GM23248 (cell line): ENCODE results near the gene TMEM39B. TPM values are rescaled to one million over a fixed set of nuclear protein-coding genes. Genes with fewer than 3 reads are reported as not detected.
A peak's percentile ranks its signal among the peaks of the same experiment; 100 is the strongest.
"Not testable (repeated sequence)": the region's sequence is repeated elsewhere in the genome, so short reads cannot be mapped to it uniquely, and the experiment has no call there.

Experiments used
- DNase-seq: peaks from one replicate; pipeline ENCODE4 v3.0.0-alpha.2; 2015
- H2AFZ ChIP-seq: fragments of 200-600 bp; sonication (generic); 2 replicates; pipeline ENCODE4 v1.6.1; 2016; ENCODE audit warnings: antibody characterized with exemption
- H3F3A ChIP-seq: fragments of 200-600 bp; sonication (generic); 2 replicates; pipeline ENCODE4 v1.6.1; 2016; ENCODE audit warnings: mild to moderate bottlenecking, antibody characterized with exemption, mixed run types; ENCODE audit not compliant: insufficient read depth
- H3K27ac ChIP-seq: fragments of 200-600 bp; sonication (generic); 2 replicates; pipeline ENCODE4 v1.5.1; 2016; ENCODE audit warnings: mild to moderate bottlenecking
- H3K27me3 ChIP-seq: fragments of 200-600 bp; sonication (generic); replicated peaks from 2 replicates; pipeline ENCODE4 v1.6.1; 2016; ENCODE audit warnings: mild to moderate bottlenecking; ENCODE audit not compliant: insufficient read depth
- H3K36me3 ChIP-seq: fragments of 200-600 bp; sonication (generic); 2 replicates; pipeline ENCODE4 v1.6.1; 2016; ENCODE audit warnings: low read depth, mild to moderate bottlenecking
- H3K4me1 ChIP-seq: fragments of 200-600 bp; sonication (generic); 2 replicates; pipeline ENCODE4 v1.6.1; 2016; ENCODE audit warnings: mild to moderate bottlenecking; ENCODE audit not compliant: insufficient read depth
- H3K4me2 ChIP-seq: fragments of 200-600 bp; sonication (generic); one replicate; pipeline ENCODE4 v1.6.1; 2016; ENCODE audit warnings: mild to moderate bottlenecking; ENCODE audit not compliant: unreplicated experiment
- H3K4me3 ChIP-seq: fragments of 200-600 bp; sonication (generic); 2 replicates; pipeline ENCODE4 v1.5.1; 2016; ENCODE audit warnings: mild to moderate bottlenecking
- H3K79me2 ChIP-seq: fragments of 200-600 bp; sonication (generic); 2 replicates; pipeline ENCODE4 v1.6.1; 2016; ENCODE audit warnings: mild to moderate bottlenecking; ENCODE audit not compliant: insufficient read depth
- H3K9ac ChIP-seq: fragments of 200-600 bp; sonication (generic); 2 replicates; pipeline ENCODE4 v1.6.1; 2016; ENCODE audit warnings: mild to moderate bottlenecking
- H3K9me2 ChIP-seq: fragments of 200-600 bp; sonication (generic); 2 replicates; pipeline ENCODE4 v1.6.1; 2016; ENCODE audit warnings: mixed run types, mild to moderate bottlenecking, moderate library complexity; ENCODE audit not compliant: insufficient read depth
- H3K9me3 ChIP-seq: fragments of 200-600 bp; sonication (generic); one replicate; pipeline ENCODE4 v1.6.1; 2017; ENCODE audit warnings: low read depth
- H4K20me1 ChIP-seq: fragments of 200-600 bp; sonication (generic); 2 replicates; pipeline ENCODE4 v1.6.0; 2016; ENCODE audit not compliant: insufficient read depth
- EZH2 ChIP-seq: fragments of 200-600 bp; sonication (generic); IDR thresholded peaks from 2 replicates; pipeline ENCODE4 v1.6.1; 2018; ENCODE audit warnings: antibody characterized with exemption, mild to moderate bottlenecking; ENCODE audit not compliant: insufficient read depth, poor library complexity, severe bottlenecking
- EZH2phosphoT487 ChIP-seq: fragments of 200-600 bp; sonication (generic); IDR thresholded peaks from 2 replicates; pipeline ENCODE4 v1.6.1; 2018; ENCODE audit warnings: antibody characterized with exemption, moderate library complexity, mild to moderate bottlenecking, low read depth; ENCODE audit not compliant: insufficient read depth
- WGBS, 2 experiments: methylation state at CpG; one replicate each; pipeline ENCODE4 v1.1.6; 2015 to 2017; ENCODE audit warnings: low lambda C conversion rate in 2 of 2, low coverage in 1 of 2; ENCODE audit errors: missing lambda C conversion rate in 2 of 2; 5-methylcytosine and 5-hydroxymethylcytosine counted together
- in situ Hi-C: fragments of 300-500 bp; cut with MboI; formaldehyde crosslinking; loops from 2 replicates; pipeline ENCODE4 v1.15.0; 2020
- polyA plus RNA-seq: library from polyadenylated mRNA; unstranded; fragments of >200 nt; fragmentation: Nextera tagmentation; extraction: Ambion mirVana; gene quantifications from 2 replicates; pipeline ENCODE4 v1.2.1, GENCODE V29; 2016
- total RNA-seq: library from RNA; depleted of rRNA; stranded (reverse); fragments of >200 nt; shearing (Covaris generic); gene quantifications from 2 replicates; pipeline ENCODE4 v1.2.3, GENCODE V29; 2014

TMEM39B gene
- total and polyA plus RNA-seq, 2 experiments from 2014 or later: 5.7 to 21.4 TPM

DNA sequence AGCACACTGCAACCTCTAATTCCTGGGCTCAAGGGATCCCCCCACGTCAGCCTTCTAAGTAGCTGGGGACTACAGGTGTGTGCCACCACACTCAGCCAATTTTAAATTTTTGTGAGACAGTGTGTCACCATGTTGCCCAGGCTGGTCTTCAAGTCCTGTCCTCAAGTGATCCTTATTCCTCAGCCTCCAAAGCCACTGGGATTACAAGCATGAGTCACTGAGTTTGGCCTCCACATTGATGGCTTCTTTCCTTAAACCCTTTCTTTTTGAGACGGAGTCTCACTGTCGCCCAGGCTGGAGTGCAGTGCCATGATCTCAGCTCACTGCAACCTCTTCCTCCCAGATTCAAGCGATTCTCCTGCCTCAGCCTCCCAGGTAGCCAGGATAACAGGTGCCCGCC, 42.8 kb downstream of the TMEM39B start:
- Histone ChIP-seq H3K9ac (no peak overlapping the region), H3K9me3 (no peaks in the 10 kb centered on the region), H3K4me1 (peaks cover 14% of the 10 kb centered on the region), H3K79me2 (peaks cover 100% of the 10 kb centered on the region), H3F3A (peaks cover 15% of the 10 kb centered on the region), H4K20me1 (0 out of 2 replicates have a peak, but pooled peaks cover 1% of the 10 kb centered on the region), H3K9me2 (no peaks in the 10 kb centered on the region), H3K4me3 (no peak overlapping the region), H3K4me2 (no peak overlapping the region), H3K36me3 (no peaks in the 10 kb centered on the region), H3K27me3 (no peaks in the 10 kb centered on the region), H2AFZ (no peak overlapping the region), H3K27ac (peak overlapping the region; percentile 75)
- TF ChIP-seq EZH2 (no peak), EZH2phosphoT487 (no peak)
- peak; percentile 57 for DNase-seq
- in situ Hi-C loops: no loop called here
- WGBS, 2 experiments: 64% methylated on average over 5 of the region's 5 CpGs

DNA sequence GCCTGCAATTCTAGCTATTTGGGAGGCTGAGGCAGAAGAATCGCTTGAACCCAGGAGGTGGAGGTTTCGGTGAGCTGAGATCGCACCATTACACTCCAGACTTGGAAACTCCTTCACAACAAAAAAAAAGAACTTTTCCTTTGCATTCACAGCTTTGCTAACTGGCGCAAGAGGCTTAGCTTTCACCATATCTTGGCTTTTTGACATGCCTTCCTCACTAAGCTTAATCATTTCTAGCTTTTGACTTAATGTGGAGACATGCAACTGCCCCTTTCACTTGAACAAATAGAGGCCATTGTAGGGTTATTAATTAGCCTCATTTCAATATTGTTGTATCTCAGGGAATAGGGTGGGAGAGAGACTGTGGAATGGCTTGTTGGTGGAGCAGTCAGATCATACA, 43.8 kb downstream of the TMEM39B start:
- no peaks in the 10 kb centered on the region for H3K9me3 ChIP-seq
- H4K20me1 ChIP-seq: no peaks in the 10 kb centered on the region
- no peak overlapping the region for H2AFZ ChIP-seq
- peaks cover 100% of the 10 kb centered on the region for H3K79me2 ChIP-seq
- peaks cover 23% of the 10 kb centered on the region for H3K4me1 ChIP-seq
- no peaks in the 10 kb centered on the region for H3K27me3 ChIP-seq
- peak; percentile 50 for DNase-seq
- peaks cover 15% of the 10 kb centered on the region for H3F3A ChIP-seq
- in situ Hi-C loops: no loop called here
- H3K27ac ChIP-seq: peak overlapping the region; percentile 75
- TF ChIP-seq EZH2 (no peak), EZH2phosphoT487 (no peak)
- no peaks in the 10 kb centered on the region for H3K9me2 ChIP-seq
- H3K4me3 ChIP-seq: peak overlapping the region; percentile 57
- peak overlapping the region; percentile 72 for H3K4me2 ChIP-seq
- H3K36me3 ChIP-seq: no peaks in the 10 kb centered on the region
- 76 to 77% methylated on average over 4 of the region's 4 CpGs for WGBS, 2 experiments
- H3K9ac ChIP-seq: peak overlapping the region; percentile 58

DNA sequence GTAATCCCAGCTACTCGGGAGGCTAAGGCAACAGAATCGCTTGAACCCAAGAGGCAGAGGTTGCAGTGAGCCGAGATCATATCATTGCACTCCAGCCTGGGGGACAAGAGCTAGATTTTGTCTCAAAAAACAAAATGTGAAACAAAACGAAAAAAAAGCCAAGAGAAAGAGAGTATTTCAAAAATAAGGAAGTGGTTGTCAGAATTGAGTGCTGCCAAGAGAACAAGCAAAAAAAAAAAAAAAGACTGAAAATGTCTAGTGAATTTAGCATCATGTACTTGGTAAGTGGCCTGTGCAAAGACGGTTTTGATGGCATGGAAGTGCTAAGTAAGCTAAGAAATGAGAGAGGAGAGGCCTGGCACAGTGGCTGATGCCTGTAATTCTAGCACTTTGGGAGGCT, 49.4 kb downstream of the TMEM39B start:
- Histone ChIP-seq H4K20me1 (0 out of 2 replicates have a peak, but pooled peaks cover 4% of the 10 kb centered on the region), H3K9me3 (no peaks in the 10 kb centered on the region), H2AFZ (no peak overlapping the region), H3K36me3 (no peaks in the 10 kb centered on the region), H3F3A (peaks cover under 1% of the 10 kb centered on the region), H3K27ac (peak overlapping the region; percentile 85), H3K79me2 (peaks cover 100% of the 10 kb centered on the region), H3K27me3 (no peaks in the 10 kb centered on the region), H3K9me2 (no peaks in the 10 kb centered on the region), H3K4me3 (no peak overlapping the region), H3K4me2 (no peak overlapping the region), H3K9ac (no peak overlapping the region), H3K4me1 (peaks cover 20% of the 10 kb centered on the region)
- 38 to 44% methylated on average over 5 of the region's 5 CpGs for WGBS, 2 experiments
- in situ Hi-C loops: no loop called here
- TF ChIP-seq EZH2 (no peak), EZH2phosphoT487 (no peak)
- DNase-seq: no peak

DNA sequence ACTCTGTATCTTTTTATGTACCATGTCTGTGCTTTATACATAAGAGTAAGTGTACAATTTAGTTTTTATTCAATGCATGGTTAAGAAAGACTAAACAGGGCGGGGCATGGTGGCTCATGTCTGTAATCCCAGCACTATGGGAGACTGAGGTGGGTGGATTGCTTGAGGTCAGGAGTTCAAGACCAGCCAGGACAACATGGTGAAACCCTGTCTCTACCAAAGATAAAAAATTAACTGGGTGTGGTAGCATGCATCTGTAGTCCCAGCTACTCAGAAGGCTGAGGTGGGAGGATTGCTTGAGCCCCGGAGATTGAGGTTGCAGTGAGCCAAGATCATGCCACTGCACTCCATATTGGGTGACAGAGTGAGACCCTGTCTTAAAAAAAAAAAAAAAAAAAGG, 50.6 kb downstream of the TMEM39B start:
- in situ Hi-C loops, H3K9me2 ChIP-seq, DNase-seq, H3K4me3 ChIP-seq, H4K20me1 ChIP-seq, H2AFZ ChIP-seq, H3K9ac ChIP-seq, H3K36me3 ChIP-seq, H3K4me2 ChIP-seq, H3K9me3 ChIP-seq, H3F3A ChIP-seq, H3K27me3 ChIP-seq, H3K27ac ChIP-seq: not testable (repeated sequence)
- WGBS, 2 experiments: 73 to 100% methylated on average over 1 to 2 of the region's 2 CpGs
- peaks cover 20% of the 10 kb centered on the region for H3K4me1 ChIP-seq
- peaks cover 99% of the 10 kb centered on the region for H3K79me2 ChIP-seq

DNA sequence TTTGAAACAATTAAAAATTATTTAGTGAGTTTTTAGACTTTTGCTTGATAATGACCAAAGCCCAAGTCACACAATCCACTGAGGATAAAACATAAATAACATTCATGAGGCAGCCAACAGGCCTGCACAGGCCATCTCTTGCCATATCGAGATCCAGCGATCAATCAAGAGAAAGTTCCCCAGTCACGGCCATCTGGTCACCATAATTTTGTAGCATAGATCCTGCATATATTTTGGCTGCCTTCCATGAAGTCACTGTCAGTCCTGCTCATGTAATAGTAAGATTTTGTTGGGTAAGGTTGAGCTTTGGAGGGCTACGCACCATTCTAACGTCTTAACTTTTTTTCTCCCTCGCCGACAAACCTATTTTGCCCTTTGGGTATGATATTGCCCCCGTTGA, 52.6 kb downstream of the TMEM39B start:
- H3K79me2 ChIP-seq: peaks cover 99% of the 10 kb centered on the region
- DNase-seq: no peak
- no peak overlapping the region for H3K9ac ChIP-seq
- H3K9me3 ChIP-seq: no peaks in the 10 kb centered on the region
- no peaks in the 10 kb centered on the region for H3K27me3 ChIP-seq
- H3K36me3 ChIP-seq: no peaks in the 10 kb centered on the region
- peaks cover 20% of the 10 kb centered on the region for H3K4me1 ChIP-seq
- no peak overlapping the region for H3K4me2 ChIP-seq
- H3K27ac ChIP-seq: no peak overlapping the region
- H3K9me2 ChIP-seq: no peaks in the 10 kb centered on the region
- 76 to 77% methylated on average over 8 of the region's 8 CpGs for WGBS, 2 experiments
- H3K4me3 ChIP-seq: no peak overlapping the region
- no peaks in the 10 kb centered on the region for H3F3A ChIP-seq
- in situ Hi-C loops: no loop called here
- H2AFZ ChIP-seq: no peak overlapping the region
- TF ChIP-seq EZH2 (no peak), EZH2phosphoT487 (no peak)
- peaks cover 4% of the 10 kb centered on the region; the same call in 1 of the 2 replicates for H4K20me1 ChIP-seq
